ENCODE measurements around the gene PLEKHG3.

Gene PLEKHG3

GRCh38 chr14:64792871-64793560, 88.8 kb downstream of the PLEKHG3 start:
- no peak overlapping the region for H3K4me3 ChIP-seq (ENCODE audit: low read depth, low read length)
- TF ChIP-seq CTCF (IDR thresholded peaks at IDR 0.05; ENCODE audit: control insufficient read depth, extremely low read depth, insufficient read depth), result no peak
- DNase-seq (ENCODE audit: low read depth), result no peak

- DNase-seq (ENCODE audit: low read depth), result no peak
- TF ChIP-seq CTCF (IDR thresholded peaks at IDR 0.05; ENCODE audit: control insufficient read depth, extremely low read depth, insufficient read depth), result no peak
- no peak overlapping the region for H3K4me3 ChIP-seq (ENCODE audit: low read depth, low read length)
These were observed 91.0 kb downstream of the PLEKHG3 start for GRCh38 chr14:64795211-64795610.

GRCh38 chr14:64795921-64796320, 91.7 kb downstream of the PLEKHG3 start:
- TF ChIP-seq CTCF (IDR thresholded peaks at IDR 0.05; ENCODE audit: control insufficient read depth, extremely low read depth, insufficient read depth), result no peak
- DNase-seq (ENCODE audit: low read depth), result no peak
- H3K4me3 ChIP-seq (ENCODE audit: low read depth, low read length), result no peak overlapping the region

GRCh38 chr14:64796369-64796768, 92.1 kb downstream of the PLEKHG3 start:
- no peak for DNase-seq (ENCODE audit: low read depth)
- TF ChIP-seq CTCF (IDR thresholded peaks at IDR 0.05; ENCODE audit: control insufficient read depth, extremely low read depth, insufficient read depth), result no peak
- H3K4me3 ChIP-seq (ENCODE audit: low read depth, low read length), result no peak overlapping the region

- no peak overlapping the region for H3K4me3 ChIP-seq (ENCODE audit: low read depth, low read length)
- no peak for TF ChIP-seq CTCF (IDR thresholded peaks at IDR 0.05; ENCODE audit: control insufficient read depth, extremely low read depth, insufficient read depth)
- no peak for DNase-seq (ENCODE audit: low read depth)
These were observed 95.3 kb downstream of the PLEKHG3 start for GRCh38 chr14:64799555-64799954.

Data from LNCaP clone FGC (cell line).